Measurements from ENCODE around the gene ZFX. TPM values are rescaled to one million over a fixed set of nuclear protein-coding genes. Genes with fewer than 3 reads are reported as not detected.

The ZFX gene
- total and polyA plus RNA-seq, 2 donors (not counting 1 experiment from before 2014, with no cell fraction given) = 31.2 to 61.9 TPM

DNA sequence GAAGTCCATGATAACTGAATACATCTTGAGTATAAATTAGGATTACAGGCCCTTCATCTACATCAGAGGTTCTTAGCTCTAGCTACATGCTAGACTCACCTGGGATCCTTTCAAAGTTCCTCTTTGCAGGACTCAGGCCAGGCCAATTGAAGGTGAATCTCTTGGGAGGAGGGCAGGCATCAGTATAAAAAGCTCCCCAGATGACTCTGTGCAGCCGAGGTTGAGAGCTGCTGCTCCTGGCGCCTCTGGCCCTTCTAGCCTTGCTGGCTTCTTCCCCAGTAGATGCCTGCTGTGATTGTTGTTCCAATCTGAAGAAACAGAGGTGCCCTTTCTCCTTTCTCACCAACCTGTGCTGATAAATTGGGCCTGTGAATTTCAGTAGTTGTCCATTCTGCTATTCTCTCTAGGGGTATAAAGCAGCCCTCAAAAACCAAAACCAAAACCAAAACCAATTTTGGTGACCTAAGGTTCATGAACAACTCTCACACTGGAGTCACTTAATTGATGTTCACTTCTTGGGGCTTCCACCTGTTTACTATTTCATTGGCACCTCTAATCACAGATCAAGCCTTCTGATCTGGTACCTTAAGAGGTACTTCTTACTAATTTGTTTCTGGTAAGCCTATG is 85.7 kb downstream of the ZFX start:
- Histone ChIP-seq H3K27ac (ENCODE audit: insufficient read depth, low read length) (no peak overlapping the region), H3K9ac (ENCODE audit: insufficient read depth, low read length) (no peak overlapping the region), H3K36me3 (ENCODE audit: control insufficient read depth, insufficient read depth, low read length) (no peaks in the 10 kb centered on the region), H4K20me1 (ENCODE audit: control insufficient read depth, extremely low read depth, insufficient read depth, low read length) (no peaks in the 10 kb centered on the region), H3K4me2 (ENCODE audit: extremely low read depth, insufficient read depth, low read length) (no peak overlapping the region), H3K79me2 (ENCODE audit: control insufficient read depth, insufficient read depth, low read length) (no peaks in the 10 kb centered on the region), H3K4me1 (ENCODE audit: control insufficient read depth, extremely low read depth, insufficient read depth, low read length) (no peaks in the 10 kb centered on the region), H3K9me3 (ENCODE audit: control insufficient read depth, insufficient read depth, low read depth, low read length) (no peaks in the 10 kb centered on the region), H2AFZ (ENCODE audit: low read length) (no peak overlapping the region), H3K4me3 (replicated peaks in 1 of 4; ENCODE audit: control extremely low read depth in 1 of 4, insufficient read depth in 1 of 4, low read depth in 3 of 4, low read length in 4 of 4) (no peak overlapping the region), H3K27me3 (ENCODE audit: control insufficient read depth, insufficient read depth, low read length) (no peaks in the 10 kb centered on the region)
- no peak for DNase-seq (ENCODE audit: low read depth in 2 of 2)
- TF ChIP-seq, protein P1, sequence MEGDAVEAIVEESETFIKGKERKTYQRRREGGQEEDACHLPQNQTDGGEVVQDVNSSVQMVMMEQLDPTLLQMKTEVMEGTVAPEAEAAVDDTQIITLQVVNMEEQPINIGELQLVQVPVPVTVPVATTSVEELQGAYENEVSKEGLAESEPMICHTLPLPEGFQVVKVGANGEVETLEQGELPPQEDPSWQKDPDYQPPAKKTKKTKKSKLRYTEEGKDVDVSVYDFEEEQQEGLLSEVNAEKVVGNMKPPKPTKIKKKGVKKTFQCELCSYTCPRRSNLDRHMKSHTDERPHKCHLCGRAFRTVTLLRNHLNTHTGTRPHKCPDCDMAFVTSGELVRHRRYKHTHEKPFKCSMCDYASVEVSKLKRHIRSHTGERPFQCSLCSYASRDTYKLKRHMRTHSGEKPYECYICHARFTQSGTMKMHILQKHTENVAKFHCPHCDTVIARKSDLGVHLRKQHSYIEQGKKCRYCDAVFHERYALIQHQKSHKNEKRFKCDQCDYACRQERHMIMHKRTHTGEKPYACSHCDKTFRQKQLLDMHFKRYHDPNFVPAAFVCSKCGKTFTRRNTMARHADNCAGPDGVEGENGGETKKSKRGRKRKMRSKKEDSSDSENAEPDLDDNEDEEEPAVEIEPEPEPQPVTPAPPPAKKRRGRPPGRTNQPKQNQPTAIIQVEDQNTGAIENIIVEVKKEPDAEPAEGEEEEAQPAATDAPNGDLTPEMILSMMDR (conservative IDR thresholded peaks at IDR 0.05 in 1 of 2, IDR thresholded peaks at IDR 0.05 in 1 of 2; ENCODE audit: low read depth in 1 of 2, low read length in 2 of 2) = no peak
- no peak for TF ChIP-seq EZH2 (IDR thresholded peaks at IDR 0.05; ENCODE audit: low read length, missing control alignments)

DNA sequence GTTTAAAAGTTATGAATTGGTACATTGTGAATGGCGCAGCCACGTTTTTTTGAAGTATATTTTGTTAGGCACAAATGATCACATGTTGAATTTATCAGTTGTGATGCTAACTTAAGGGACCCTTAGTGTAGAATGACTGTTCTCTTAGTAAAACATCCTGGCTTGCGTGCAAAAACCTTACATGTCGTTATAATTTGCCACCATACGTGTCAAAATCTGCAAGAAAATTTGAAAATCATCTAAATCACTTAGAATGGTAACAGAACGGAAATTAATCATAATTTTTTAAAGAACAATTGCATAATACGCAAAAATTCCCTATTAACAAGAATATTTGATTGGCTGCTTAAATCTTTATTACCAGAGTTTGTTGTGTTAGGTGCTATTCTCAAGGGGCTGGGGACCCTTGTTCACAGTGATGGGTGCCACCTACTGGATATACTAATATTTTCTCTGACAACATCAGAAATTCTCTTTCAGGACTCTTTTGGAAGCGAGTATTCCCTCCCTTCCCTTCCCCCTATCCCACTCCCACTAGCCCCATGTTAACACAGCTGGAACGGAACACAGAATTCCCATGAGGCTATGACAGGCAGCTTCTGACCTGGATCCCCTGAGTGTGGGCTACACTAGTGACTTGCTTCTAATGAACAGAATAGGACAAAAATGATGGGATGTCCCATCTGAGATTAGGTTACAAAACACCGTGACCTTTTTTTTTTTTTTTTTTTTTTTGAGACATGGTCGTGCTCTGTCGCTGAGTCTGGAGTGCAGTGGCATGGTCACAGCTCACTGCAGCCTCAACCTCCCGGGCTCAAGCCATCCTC is 92.5 kb downstream of the ZFX start:
- no peak overlapping the region for H3K9ac ChIP-seq (ENCODE audit: insufficient read depth, low read length)
- H3K9me3 ChIP-seq (ENCODE audit: control insufficient read depth, insufficient read depth, low read depth, low read length) = no peaks in the 10 kb centered on the region
- no peaks in the 10 kb centered on the region for H3K4me1 ChIP-seq (ENCODE audit: control insufficient read depth, extremely low read depth, insufficient read depth, low read length)
- H3K27ac ChIP-seq (ENCODE audit: insufficient read depth, low read length) = no peak overlapping the region
- peak; percentile 27 to 49 for DNase-seq (ENCODE audit: low read depth in 2 of 2)
- no peaks in the 10 kb centered on the region for H3K79me2 ChIP-seq (ENCODE audit: control insufficient read depth, insufficient read depth, low read length)
- no peak overlapping the region for H3K4me3 ChIP-seq (replicated peaks in 1 of 4; ENCODE audit: control extremely low read depth in 1 of 4, insufficient read depth in 1 of 4, low read depth in 3 of 4, low read length in 4 of 4)
- H4K20me1 ChIP-seq (ENCODE audit: control insufficient read depth, extremely low read depth, insufficient read depth, low read length) = no peaks in the 10 kb centered on the region
- no peak overlapping the region for H3K4me2 ChIP-seq (ENCODE audit: extremely low read depth, insufficient read depth, low read length)
- no peak for TF ChIP-seq EZH2 (IDR thresholded peaks at IDR 0.05; ENCODE audit: low read length, missing control alignments)
- TF ChIP-seq, protein P1 (conservative IDR thresholded peaks at IDR 0.05 in 1 of 2, IDR thresholded peaks at IDR 0.05 in 1 of 2; ENCODE audit: low read depth in 1 of 2, low read length in 2 of 2) = peak in 1 of 2 donors; percentile 29
- H3K27me3 ChIP-seq (ENCODE audit: control insufficient read depth, insufficient read depth, low read length) = no peaks in the 10 kb centered on the region
- H3K36me3 ChIP-seq (ENCODE audit: control insufficient read depth, insufficient read depth, low read length) = no peaks in the 10 kb centered on the region
- no peak overlapping the region for H2AFZ ChIP-seq (ENCODE audit: low read length)

DNA sequence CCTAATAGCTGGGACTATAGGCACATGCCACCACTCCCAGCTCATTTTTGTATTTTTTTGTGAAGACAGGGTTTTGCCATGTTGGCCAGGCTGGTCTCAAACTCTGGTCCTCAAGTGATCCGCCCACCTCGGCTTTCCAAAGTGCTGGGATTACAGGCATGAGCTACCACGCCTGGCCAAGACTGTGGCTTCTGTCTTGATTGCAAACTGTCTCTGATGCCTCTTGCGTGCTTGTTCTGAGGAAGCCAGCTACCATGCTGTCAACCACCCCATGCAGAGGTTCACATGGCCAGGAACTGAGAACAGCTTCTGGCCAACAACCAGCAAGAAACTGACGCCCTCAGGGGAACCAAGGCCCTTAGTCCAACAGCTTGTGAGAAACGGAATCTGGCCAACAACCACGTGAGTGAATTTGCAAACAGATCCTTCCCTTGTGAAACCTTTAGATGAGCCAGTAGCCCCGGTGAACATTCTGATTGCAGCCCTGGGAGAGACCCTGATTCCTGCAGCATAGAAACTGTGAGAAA is 93.2 kb downstream of the ZFX start:
- no peak overlapping the region for H3K4me2 ChIP-seq (ENCODE audit: extremely low read depth, insufficient read depth, low read length)
- TF ChIP-seq, protein P1 (conservative IDR thresholded peaks at IDR 0.05 in 1 of 2, IDR thresholded peaks at IDR 0.05 in 1 of 2; ENCODE audit: low read depth in 1 of 2, low read length in 2 of 2) = no peak
- TF ChIP-seq EZH2 (IDR thresholded peaks at IDR 0.05; ENCODE audit: low read length, missing control alignments) = no peak
- H4K20me1 ChIP-seq (ENCODE audit: control insufficient read depth, extremely low read depth, insufficient read depth, low read length) = no peaks in the 10 kb centered on the region
- no peaks in the 10 kb centered on the region for H3K79me2 ChIP-seq (ENCODE audit: control insufficient read depth, insufficient read depth, low read length)
- DNase-seq (ENCODE audit: low read depth in 2 of 2) = peak; percentile 18 to 79
- no peaks in the 10 kb centered on the region for H3K27me3 ChIP-seq (ENCODE audit: control insufficient read depth, insufficient read depth, low read length)
- H3K4me3 ChIP-seq (replicated peaks in 1 of 4; ENCODE audit: control extremely low read depth in 1 of 4, insufficient read depth in 1 of 4, low read depth in 3 of 4, low read length in 4 of 4) = no peak overlapping the region
- no peak overlapping the region for H3K9ac ChIP-seq (ENCODE audit: insufficient read depth, low read length)
- no peak overlapping the region for H2AFZ ChIP-seq (ENCODE audit: low read length)
- H3K27ac ChIP-seq (ENCODE audit: insufficient read depth, low read length) = no peak overlapping the region
- H3K36me3 ChIP-seq (ENCODE audit: control insufficient read depth, insufficient read depth, low read length) = no peaks in the 10 kb centered on the region
- H3K4me1 ChIP-seq (ENCODE audit: control insufficient read depth, extremely low read depth, insufficient read depth, low read length) = no peaks in the 10 kb centered on the region
- no peaks in the 10 kb centered on the region for H3K9me3 ChIP-seq (ENCODE audit: control insufficient read depth, insufficient read depth, low read depth, low read length)
